K562 (cell line): ENCODE measurements around the gene CUX1. TPM values are rescaled to one million over a fixed set of nuclear protein-coding genes. Genes with fewer than 3 reads are reported as not detected.

Experiments used
- CEBPB ChIP-seq: fragments of 450-650 bp; IDR thresholded peaks from 2 replicates; pipeline ENCODE4 v1.6.1; 2016; ENCODE audit warnings: missing genetic modification characterization, missing compliant biosample characterization
- DMBX1 ChIP-seq: fragments of 250-450 bp; sonication (Bioruptor Pico); IDR thresholded peaks from 2 replicates; pipeline ENCODE4 v1.8.0; 2022; ENCODE audit warnings: inconsistent platforms, mild to moderate bottlenecking, moderate library complexity, borderline replicate concordance
- MEF2D ChIP-seq: conservative IDR thresholded peaks from 2 replicates; pipeline ENCODE4 v1.6.1; 2016; ENCODE audit warnings: low read depth, missing genetic modification characterization, missing compliant biosample characterization
- PHF20 ChIP-seq: fragments of 450-650 bp; IDR thresholded peaks from 2 replicates; pipeline ENCODE4 v1.6.1; 2018; ENCODE audit not compliant: partially characterized antibody
- SAFB ChIP-seq: fragments of 200-400 bp; formaldehyde crosslinking; IDR thresholded peaks from 2 replicates; pipeline ENCODE4 v1.6.1; 2017; ENCODE audit warnings: low read depth, low read length, borderline replicate concordance
- SFPQ ChIP-seq: fragments of 200-400 bp; formaldehyde crosslinking; IDR thresholded peaks from 2 replicates; pipeline ENCODE4 v1.6.1; 2017; ENCODE audit warnings: mild to moderate bottlenecking, low read depth, low read length, moderate library complexity
- SMARCE1 ChIP-seq: fragments of 450-650 bp; IDR thresholded peaks from 2 replicates; pipeline ENCODE4 v1.7.1; 2016; ENCODE audit warnings: mild to moderate bottlenecking
- SP2 ChIP-seq: IDR thresholded peaks from 2 replicates; pipeline ENCODE4 v1.6.1; 2011; ENCODE audit warnings: mild to moderate bottlenecking, low read depth, low read length, moderate library complexity; ENCODE audit not compliant: poor library complexity, severe bottlenecking; ENCODE audit errors: extremely low read depth
- TBP ChIP-seq: optimal IDR thresholded peaks from 2 replicates; pipeline ENCODE3; 2011; ENCODE audit warnings: low read depth, low read length, improper control_type of control experiment
- TEAD4 ChIP-seq, 2 experiments: sonication (generic) in 1 of 2; formaldehyde crosslinking in 1 of 2; IDR thresholded peaks; 2 replicates each; pipeline versions ENCODE4 v1.6.1 to v1.8.0; 2012 to 2022; ENCODE audit warnings: borderline replicate concordance in 1 of 2, inconsistent platforms in 1 of 2, low read length in 1 of 2, mild to moderate bottlenecking in 1 of 2, missing genetic modification reagents in 1 of 2
- TFAP4 ChIP-seq: sonication (generic); formaldehyde crosslinking; IDR thresholded peaks from 2 replicates; pipeline ENCODE4 v1.8.0; 2022; ENCODE audit warnings: missing genetic modification reagents, mild to moderate bottlenecking, moderate library complexity, borderline replicate concordance
- ZBED1 ChIP-seq: IDR thresholded peaks from 2 replicates; pipeline ENCODE4 v1.6.1; 2014
- ZBTB12 ChIP-seq: fragments of 250-450 bp; sonication (Bioruptor Pico); IDR thresholded peaks from 2 replicates; pipeline ENCODE4 v1.4.0; 2020
- ZKSCAN8 ChIP-seq: fragments of 200-800 bp; sonication (Bioruptor generic); IDR thresholded peaks from 2 replicates; pipeline ENCODE4 v1.6.1; 2016; ENCODE audit warnings: missing genetic modification characterization, missing compliant biosample characterization
- ZNF253 ChIP-seq: fragments of 250-450 bp; sonication (Bioruptor Pico); conservative IDR thresholded peaks from 2 replicates; pipeline ENCODE4 v1.6.1; 2021; ENCODE audit warnings: mild to moderate bottlenecking
- ZNF282 ChIP-seq: sonication (generic); formaldehyde crosslinking; IDR thresholded peaks from 2 replicates; pipeline ENCODE4 v1.8.1; 2023; ENCODE audit warnings: missing genetic modification reagents
- polyA plus RNA-seq, 8 experiments: library from polyadenylated mRNA; depleted of rRNA in 4 of 8; stranded (reverse) in 5 of 8; unstranded in 3 of 8; fragments of >200 nt; fragmentation: Nextera tagmentation in 2 of 8; fragmentation: Illumina TruSeq in 1 of 8; extraction: Ambion mirVana in 2 of 8; extraction: Trizol in 1 of 8; gene quantifications; 2 replicates each; pipeline versions ENCODE4 v1.2.1 to v1.2.3, GENCODE V29; 2011 to 2014; ENCODE audit warnings: inconsistent platforms in 1 of 8, missing spikeins in 1 of 8
- total RNA-seq, 7 experiments: library from RNA; depleted of rRNA in 6 of 7; stranded (reverse); fragments of >200 nt in 6 of 7; fragmentation: Illumina TruSeq in 2 of 7; extraction: Trizol in 2 of 7; gene quantifications; 2 replicates each; pipeline versions ENCODE4 v1.2.1 to v1.2.3, GENCODE V29; 2011 to 2021; ENCODE audit warnings: low replicate concordance in 1 of 7
- TF ChIP-seq, protein P1 (sequence below): sonication (generic); formaldehyde crosslinking; IDR thresholded peaks from 2 replicates; pipeline ENCODE4 v1.5.0; 2020; ENCODE audit warnings: missing genetic modification reagents
- TF ChIP-seq, protein P2 (sequence below): sonication (generic); formaldehyde crosslinking; IDR thresholded peaks from 2 replicates; pipeline ENCODE4 v1.4.0; 2020; ENCODE audit warnings: mild to moderate bottlenecking, missing genetic modification reagents
- TF ChIP-seq, protein P3 (sequence below): fragments of 200-800 bp; sonication (Bioruptor generic); IDR thresholded peaks from 2 replicates; pipeline ENCODE4 v1.6.1; 2017; ENCODE audit warnings: missing genetic modification characterization, missing compliant biosample characterization

The CUX1 gene
- total and polyA plus RNA-seq, 9 of the 15 experiments (the other 6 are each of a cell fraction or from before 2014, with no cell fraction given) = 3.6 to 55.3 (median 25.2) TPM

DNA sequence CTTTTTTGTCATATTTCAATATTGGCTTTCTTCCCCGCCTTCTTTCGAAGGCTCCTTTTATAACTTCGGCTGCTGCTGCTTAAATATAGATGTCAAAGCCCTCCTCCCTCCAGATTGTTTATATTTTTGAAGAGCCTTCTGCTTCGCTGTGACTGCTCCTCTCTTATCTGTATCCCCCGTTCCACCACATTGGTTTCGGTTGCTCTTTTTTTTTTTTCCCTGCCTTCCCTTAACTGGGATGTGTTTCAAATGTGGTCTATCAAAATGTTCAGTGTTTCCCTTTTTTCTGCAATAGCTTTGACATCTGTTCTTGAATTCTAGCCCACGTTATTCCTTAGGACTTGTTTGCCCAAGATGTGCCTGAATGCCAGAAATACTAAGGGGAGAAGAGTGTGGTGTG, 96.4 kb downstream of the CUX1 start (continued):
- TF ChIP-seq ZBTB12 (no peak), ZNF282 (no peak), SP2 (no peak), TFAP4 (CRISPR knock-in tag) (no peak), ZKSCAN8 (CRISPR knock-in tag) (no peak), MEF2D (tag) (0 out of 2 replicates have a peak, but pooled peaks have one; percentile 28), SAFB (no peak), PHF20 (no peak), SFPQ (no peak), SMARCE1 (peak; percentile 94), DMBX1 (CRISPR knock-in tag) (0 out of 2 replicates have a peak, but pooled peaks have one; percentile 50), TEAD4 (IDR thresholded peaks at IDR 0.05; ENCODE audit: low read length) (peak; percentile 90), TEAD4 (CRISPR knock-in tag; IDR thresholded peaks at IDR 0.05; ENCODE audit: borderline replicate concordance) (no peak), ZNF253 (no peak), TBP (no peak), ZBED1 (no peak), CEBPB (no peak; the same call in 1 of the 2 replicates)
- TF ChIP-seq, protein P1, sequence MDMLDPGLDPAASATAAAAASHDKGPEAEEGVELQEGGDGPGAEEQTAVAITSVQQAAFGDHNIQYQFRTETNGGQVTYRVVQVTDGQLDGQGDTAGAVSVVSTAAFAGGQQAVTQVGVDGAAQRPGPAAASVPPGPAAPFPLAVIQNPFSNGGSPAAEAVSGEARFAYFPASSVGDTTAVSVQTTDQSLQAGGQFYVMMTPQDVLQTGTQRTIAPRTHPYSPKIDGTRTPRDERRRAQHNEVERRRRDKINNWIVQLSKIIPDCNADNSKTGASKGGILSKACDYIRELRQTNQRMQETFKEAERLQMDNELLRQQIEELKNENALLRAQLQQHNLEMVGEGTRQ (CRISPR knock-in tag) = no peak
- TF ChIP-seq, protein P2, sequence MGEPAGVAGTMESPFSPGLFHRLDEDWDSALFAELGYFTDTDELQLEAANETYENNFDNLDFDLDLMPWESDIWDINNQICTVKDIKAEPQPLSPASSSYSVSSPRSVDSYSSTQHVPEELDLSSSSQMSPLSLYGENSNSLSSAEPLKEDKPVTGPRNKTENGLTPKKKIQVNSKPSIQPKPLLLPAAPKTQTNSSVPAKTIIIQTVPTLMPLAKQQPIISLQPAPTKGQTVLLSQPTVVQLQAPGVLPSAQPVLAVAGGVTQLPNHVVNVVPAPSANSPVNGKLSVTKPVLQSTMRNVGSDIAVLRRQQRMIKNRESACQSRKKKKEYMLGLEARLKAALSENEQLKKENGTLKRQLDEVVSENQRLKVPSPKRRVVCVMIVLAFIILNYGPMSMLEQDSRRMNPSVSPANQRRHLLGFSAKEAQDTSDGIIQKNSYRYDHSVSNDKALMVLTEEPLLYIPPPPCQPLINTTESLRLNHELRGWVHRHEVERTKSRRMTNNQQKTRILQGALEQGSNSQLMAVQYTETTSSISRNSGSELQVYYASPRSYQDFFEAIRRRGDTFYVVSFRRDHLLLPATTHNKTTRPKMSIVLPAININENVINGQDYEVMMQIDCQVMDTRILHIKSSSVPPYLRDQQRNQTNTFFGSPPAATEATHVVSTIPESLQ (CRISPR knock-in tag) = no peak
- TF ChIP-seq, protein P3, sequence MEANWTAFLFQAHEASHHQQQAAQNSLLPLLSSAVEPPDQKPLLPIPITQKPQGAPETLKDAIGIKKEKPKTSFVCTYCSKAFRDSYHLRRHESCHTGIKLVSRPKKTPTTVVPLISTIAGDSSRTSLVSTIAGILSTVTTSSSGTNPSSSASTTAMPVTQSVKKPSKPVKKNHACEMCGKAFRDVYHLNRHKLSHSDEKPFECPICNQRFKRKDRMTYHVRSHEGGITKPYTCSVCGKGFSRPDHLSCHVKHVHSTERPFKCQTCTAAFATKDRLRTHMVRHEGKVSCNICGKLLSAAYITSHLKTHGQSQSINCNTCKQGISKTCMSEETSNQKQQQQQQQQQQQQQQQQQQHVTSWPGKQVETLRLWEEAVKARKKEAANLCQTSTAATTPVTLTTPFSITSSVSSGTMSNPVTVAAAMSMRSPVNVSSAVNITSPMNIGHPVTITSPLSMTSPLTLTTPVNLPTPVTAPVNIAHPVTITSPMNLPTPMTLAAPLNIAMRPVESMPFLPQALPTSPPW (CRISPR knock-in tag) = peak; percentile 65
